B cell (primary cell): ENCODE measurements around the gene BRD9. TPM values are rescaled to one million over a fixed set of nuclear protein-coding genes. Genes with fewer than 3 reads are reported as not detected.
"Not testable (repeated sequence)": the region's sequence is repeated elsewhere in the genome, so short reads cannot be mapped to it uniquely, and the experiment has no call there.

Experiments
- ATAC-seq: fragments of 200-7000 bp; cut with Tn5 transposase; one replicate; pipeline ENCODE4 v1.10.0; 2021; ENCODE audit warnings: low read depth, mild to moderate bottlenecking, moderate number of reproducible peaks, moderate library complexity
- CTCF ChIA-PET: fragments of 350-600 bp; sonication (Branson Sonifier 250); formaldehyde crosslinking; loops from one replicate; lab custom pipeline; 2021; ENCODE audit warnings: antibody characterized with exemption, inconsistent platforms; lab: Charles Lee
- POLR2A ChIA-PET: fragments of 350-600 bp; sonication (Branson Sonifier 250); formaldehyde crosslinking; loops from one replicate; lab custom pipeline; 2021; ENCODE audit warnings: antibody characterized with exemption; lab: Charles Lee
- DNase-seq: peaks from one replicate; pipeline ENCODE4 v3.0.0; 2013
- H2AFZ ChIP-seq: 2 replicates; pipeline ENCODE4 v1.6.1; 2012; ENCODE audit warnings: mild to moderate bottlenecking, low read depth, low read length; ENCODE audit not compliant: insufficient read depth, poor library complexity, severe bottlenecking
- H3K27ac ChIP-seq, 2 donors: 1 replicate in 1 of 2; 2 replicates in 1 of 2; pipeline ENCODE4 v1.5.1; 2012 to 2013; ENCODE audit warnings: low read length in 2 of 2, mild to moderate bottlenecking in 2 of 2, moderate library complexity in 1 of 2
- H3K27me3 ChIP-seq, 4 experiments: fragments of 200-600 bp in 1 of 4; sonication (generic) in 1 of 4; replicated peaks in 1 of 4; 1 replicate in 2 of 4; 2 replicates in 2 of 4; pipeline versions ENCODE4 v1.6.1 to v1.7.0; 2013 to 2016; ENCODE audit warnings: low read length in 3 of 4, mild to moderate bottlenecking in 2 of 4, mixed read lengths in 1 of 4, moderate library complexity in 1 of 4; ENCODE audit not compliant: insufficient read depth in 4 of 4, control insufficient read depth in 3 of 4; ENCODE audit errors: control extremely low read depth in 1 of 4
- H3K36me3 ChIP-seq, 2 experiments: replicated peaks in 1 of 2; 1 replicate in 1 of 2; 2 replicates in 1 of 2; pipeline versions ENCODE4 v1.6.1 to v1.7.1; 2013; ENCODE audit warnings: low read length in 1 of 2; ENCODE audit not compliant: insufficient read depth in 2 of 2, control insufficient read depth in 1 of 2; ENCODE audit errors: control extremely low read depth in 1 of 2, extremely low read depth in 1 of 2
- H3K4me1 ChIP-seq, 2 donors: fragments of 200-600 bp in 1 of 2; sonication (generic) in 1 of 2; 1 replicate in 1 of 2; 2 replicates in 1 of 2; pipeline versions ENCODE4 v1.5.1 to v1.6.1; 2013 to 2017; ENCODE audit warnings: low read length in 2 of 2; ENCODE audit not compliant: control insufficient read depth in 2 of 2, insufficient read depth in 2 of 2
- H3K4me2 ChIP-seq: replicated peaks from 2 replicates; pipeline ENCODE3; 2012; ENCODE audit warnings: mild to moderate bottlenecking, low read depth, low read length; ENCODE audit not compliant: poor library complexity, severe bottlenecking
- H3K4me3 ChIP-seq, 5 experiments: fragments of 200-600 bp in 1 of 5; sonication (generic) in 1 of 5; 1 replicate in 3 of 5; 2 replicates in 2 of 5; pipeline versions ENCODE4 v1.5.1 to v1.7.0; 2011 to 2016; ENCODE audit warnings: low read length in 4 of 5, mild to moderate bottlenecking in 4 of 5, low read depth in 2 of 5, control low read depth in 1 of 5, moderate library complexity in 1 of 5; ENCODE audit not compliant: insufficient read depth in 1 of 5; ENCODE audit errors: control extremely low read depth in 1 of 5, extremely low read depth in 1 of 5
- H3K79me2 ChIP-seq: fragments of 200-600 bp; sonication (generic); one replicate; pipeline ENCODE4 v1.6.0; 2016; ENCODE audit warnings: low read length; ENCODE audit not compliant: control insufficient read depth, insufficient read depth
- H3K9ac ChIP-seq: fragments of 200-600 bp; sonication (generic); 2 replicates; pipeline ENCODE4 v1.6.1; 2017; ENCODE audit warnings: mild to moderate bottlenecking, low read length, moderate library complexity
- H3K9me3 ChIP-seq, 3 donors: one replicate each; pipeline versions ENCODE4 v1.6.1 to v1.7.1; 2013; ENCODE audit warnings: low read length in 2 of 3; ENCODE audit not compliant: control insufficient read depth in 2 of 3, insufficient read depth in 1 of 3; ENCODE audit errors: control extremely low read depth in 1 of 3
- H4K20me1 ChIP-seq: 2 replicates; pipeline ENCODE4 v1.6.0; 2012; ENCODE audit warnings: mild to moderate bottlenecking, low read length; ENCODE audit not compliant: insufficient read depth, control insufficient read depth, poor library complexity, severe bottlenecking
- H3K27ac Mint-ChIP-seq: one replicate; pipeline ENCODE4 v1.8.0; 2021; ENCODE audit warnings: mixed read lengths
- H3K27me3 Mint-ChIP-seq: one replicate; pipeline ENCODE4 v1.8.0; 2021; ENCODE audit warnings: mixed read lengths
- H3K4me1 Mint-ChIP-seq: one replicate; pipeline ENCODE4 v1.8.0; 2021; ENCODE audit warnings: mixed read lengths
- H3K4me3 Mint-ChIP-seq: one replicate; pipeline ENCODE4 v1.8.0; 2021; ENCODE audit warnings: mixed read lengths
- H3K9me3 Mint-ChIP-seq: one replicate; pipeline ENCODE4 v1.8.0; 2022; ENCODE audit warnings: mixed read lengths; ENCODE audit not compliant: insufficient read depth
- CTCF ChIP-seq: fragments of 200-600 bp; IDR thresholded peaks from one replicate; pipeline ENCODE4 v1.8.0; 2022; ENCODE audit warnings: antibody characterized with exemption, mild to moderate bottlenecking
- EZH2 ChIP-seq: IDR thresholded peaks from 2 replicates; pipeline ENCODE4 v1.6.1; 2012; ENCODE audit warnings: borderline replicate concordance, low read depth, mild to moderate bottlenecking, moderate library complexity, low read length; ENCODE audit not compliant: insufficient read depth, poor library complexity, severe bottlenecking
- WGBS: methylation state at CpG from one replicate; pipeline ENCODE4 v1.1.5; 2013; ENCODE audit warnings: missing lambda C conversion rate; ENCODE audit not compliant: insufficient coverage; 5-methylcytosine and 5-hydroxymethylcytosine counted together
- intact Hi-C: fragments of 100-400 bp; cut with micrococcal nuclease; formaldehyde crosslinking; loops from one replicate; pipeline ENCODE4 v1.10.0; 2022
- polyA minus RNA-seq: library from RNA; depleted of rRNA, polyadenylated mRNA; stranded (reverse); fragments of >200 nt; gene quantifications from 2 replicates; pipeline ENCODE4 v1.2.3, GENCODE V29; 2012
- polyA plus RNA-seq: library from polyadenylated mRNA; depleted of rRNA; stranded (reverse); fragments of >200 nt; gene quantifications from 2 replicates; pipeline ENCODE4 v1.2.3, GENCODE V29; 2012
- total RNA-seq, 2 donors: library from RNA; stranded (reverse); fragments of 120-200 nt in 1 of 2; gene quantifications; 1 replicate in 1 of 2; 2 replicates in 1 of 2; pipeline versions ENCODE4 v1.2.3 to v1.2.4, GENCODE V29; 2013 to 2022

Gene BRD9
- total RNA-seq, result 68.6 and 74.9 TPM in 2 replicates
- 31.3 TPM for total RNA-seq (2013)
- 28.3 and 35.2 TPM in 2 replicates for polyA plus RNA-seq
- polyA minus RNA-seq, result 20.7 and 34.9 TPM in 2 replicates

GRCh38 chr5:892394-893136 lies at the start of gene BRD9, which contains the start of gene TRIP13:
BRD9 (minus strand) TSS chr5:892801; CDS start chr5:892657, 144 bp downstream.
TRIP13 (plus strand) TSS chr5:892884; CDS start chr5:892999, 115 bp downstream.
- Mint-ChIP-seq H3K4me1 (peaks cover 16% of the 10 kb centered on the region), H3K4me3 (peak within 1 kb of the TSS; percentile 87), H3K9me3 (no peaks in the 10 kb centered on the region), H3K27me3 (no peaks in the 10 kb centered on the region), H3K27ac (peak within 1 kb of the TSS; percentile 89)
- POLR2A ChIA-PET, result no interaction called here
- H3K4me2 ChIP-seq, result peak within 1 kb of the TSS; percentile 85
- H3K27me3 ChIP-seq, result no peaks in the 10 kb centered on the region
- peak within 1 kb of the TSS; percentile 89 for H3K9ac ChIP-seq
- H3K27ac ChIP-seq, result peak within 1 kb of the TSS; percentile 54 to 84
- H3K36me3 ChIP-seq, result peaks cover 1 to 36% of the 10 kb centered on the region in 2 experiments
- TF ChIP-seq EZH2, result no peak
- TF ChIP-seq CTCF, result no peak
- peaks cover 13 to 19% of the 10 kb centered on the region in 2 donors for H3K4me1 ChIP-seq
- CTCF ChIA-PET, result interaction anchor here (0.7 to 2.4 kb wide), 4 partner anchors 11 to 701 kb away, joined by 3 to 11 read pairs (median 4); partner anchors contain the start of gene AHRR
- H3K9me3 ChIP-seq, result no peaks in the 10 kb centered on the region
- peaks cover 15% of the 10 kb centered on the region for H4K20me1 ChIP-seq
- ATAC-seq (peak; percentile 93), DNase-seq (peak; percentile 88)
- intact Hi-C loops, result loop anchor here (5.0 kb wide), 1 partner anchor 910 kb away; the partner anchor contains the start of gene NDUFS6
- peaks cover 36% of the 10 kb centered on the region for H3K79me2 ChIP-seq
- H3K4me3 ChIP-seq, result peak within 1 kb of the TSS; percentile 55 to 90 (median 85)
- WGBS, result under 1% methylated on average over 91 of the region's 91 CpGs
- peak within 1 kb of the TSS; percentile 88 for H2AFZ ChIP-seq

GRCh38 chr5:940741-941140 lies 48.1 kb upstream of the BRD9 start:
- DNase-seq, H3K79me2 ChIP-seq, H2AFZ ChIP-seq, CTCF ChIA-PET, H3K4me3 Mint-ChIP-seq, H3K4me2 ChIP-seq, H3K36me3 ChIP-seq, POLR2A ChIA-PET, H4K20me1 ChIP-seq, intact Hi-C loops, H3K4me3 ChIP-seq, H3K27ac Mint-ChIP-seq, H3K4me1 Mint-ChIP-seq, H3K9me3 Mint-ChIP-seq, H3K27me3 ChIP-seq, H3K9ac ChIP-seq, H3K4me1 ChIP-seq, H3K9me3 ChIP-seq, ATAC-seq, H3K27ac ChIP-seq: not testable (repeated sequence)
- WGBS, result no CpG with 5 or more reads among the region's 2 CpGs
- H3K27me3 Mint-ChIP-seq, result peaks cover 49% of the 10 kb centered on the region
